Activated naive CD8-positive, alpha-beta T cell treated with anti-CD3 and anti-CD28 coated beads, Interleukin-2, amount 10 ng/mL, durations not matched to agents 7 days and 5 days (primary cell): ENCODE results near the gene SPRR4. TPM values are rescaled to one million over a fixed set of nuclear protein-coding genes. Genes with fewer than 3 reads are reported as not detected.
"Not testable (repeated sequence)": the region's sequence is repeated elsewhere in the genome, so short reads cannot be mapped to it uniquely, and the experiment has no call there.

Experiments
- ATAC-seq: fragments of 150-1000 bp; cut with Tn5 transposase; one replicate; pipeline ENCODE4 v1.10.0; 2021; ENCODE audit warnings: low read depth, moderate library complexity
- POLR2A ChIA-PET: fragments of 350-600 bp; sonication (Branson Sonifier 250); formaldehyde crosslinking; loops from one replicate; lab custom pipeline; 2021; ENCODE audit warnings: antibody characterized with exemption; lab: Charles Lee
- DNase-seq: peaks from one replicate; pipeline ENCODE4 v3.0.0; 2021
- H3K27ac Mint-ChIP-seq: one replicate; pipeline ENCODE4 v1.8.0; 2022; ENCODE audit warnings: mild to moderate bottlenecking, mixed read lengths
- H3K27me3 Mint-ChIP-seq: one replicate; pipeline ENCODE4 v1.8.0; 2022; ENCODE audit warnings: mild to moderate bottlenecking, moderate library complexity, mixed read lengths
- H3K36me3 Mint-ChIP-seq: one replicate; pipeline ENCODE4 v1.8.0; 2021; ENCODE audit warnings: mild to moderate bottlenecking, mixed read lengths
- H3K4me1 Mint-ChIP-seq: one replicate; pipeline ENCODE4 v1.8.0; 2021; ENCODE audit warnings: mixed read lengths
- H3K4me3 Mint-ChIP-seq: one replicate; pipeline ENCODE4 v1.8.0; 2022; ENCODE audit warnings: mild to moderate bottlenecking, moderate library complexity, mixed read lengths
- H3K9me3 Mint-ChIP-seq: one replicate; pipeline ENCODE4 v1.8.0; 2021; ENCODE audit warnings: mixed read lengths
- total RNA-seq, 2 experiments: library from RNA; stranded (reverse); gene quantifications; one replicate each; pipeline ENCODE4 v1.2.3, GENCODE V29; 2021

SPRR4 gene
- total RNA-seq, 2 experiments from 2014 or later: not detected

DNA sequence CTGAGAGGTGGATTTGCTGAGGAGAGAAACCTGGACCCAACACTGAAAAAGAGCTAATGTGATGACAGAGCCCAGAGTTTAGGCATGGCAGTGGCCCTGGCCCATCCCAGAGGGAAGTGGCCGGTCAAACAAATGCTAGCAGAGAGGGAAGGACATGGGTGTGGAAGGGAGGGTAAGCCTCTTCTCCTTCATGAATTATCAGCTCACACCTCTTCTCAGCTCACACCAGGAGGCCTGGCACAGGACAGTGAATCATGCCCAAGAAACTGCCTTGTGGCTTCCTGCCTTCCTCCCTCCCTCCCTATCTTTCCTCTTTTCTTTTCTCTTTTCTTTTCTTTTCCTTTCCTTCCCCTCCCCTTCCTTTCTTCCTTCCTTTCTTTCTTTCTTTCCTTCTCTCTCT is 29.8 kb downstream of the SPRR4 start:
- H3K9me3 Mint-ChIP-seq: peaks cover 1% of the 10 kb centered on the region
- H3K4me1 Mint-ChIP-seq: no peaks in the 10 kb centered on the region
- POLR2A ChIA-PET: no interaction called here
- H3K27ac Mint-ChIP-seq: no peak overlapping the region
- ATAC-seq (no peak), DNase-seq (no peak)
- H3K27me3 Mint-ChIP-seq: peaks cover 6% of the 10 kb centered on the region
- H3K36me3 Mint-ChIP-seq: no peaks in the 10 kb centered on the region
- no peak overlapping the region for H3K4me3 Mint-ChIP-seq

DNA sequence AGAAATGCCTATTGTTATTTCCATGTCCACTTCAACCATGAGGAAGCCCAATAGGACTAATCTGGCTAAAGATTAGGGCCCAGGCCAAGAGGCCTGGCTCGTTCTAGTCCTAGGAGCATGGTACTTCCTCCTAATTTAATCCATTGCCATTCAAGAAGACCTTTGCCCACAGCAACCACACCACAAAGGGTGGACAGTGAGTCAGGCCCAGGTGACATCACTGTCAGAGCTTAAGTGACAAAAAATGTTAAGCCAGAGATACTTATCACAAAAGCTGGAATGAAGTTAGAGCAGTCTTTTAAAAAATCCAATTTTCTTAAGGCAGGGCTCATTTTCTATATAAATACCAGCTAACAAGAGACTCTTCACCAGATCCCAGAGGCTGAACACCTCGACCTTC is 30.9 kb downstream of the SPRR4 start, which contains the start of gene SPRR3:
TSS of gene SPRR3 (plus strand) at position 368 of the 400 bp plus-strand sequence. CDS start 1,272 bp downstream, outside the sequence.
- no peaks in the 10 kb centered on the region for H3K36me3 Mint-ChIP-seq
- H3K4me3 Mint-ChIP-seq: no peak within 1 kb of the TSS
- no peak within 1 kb of the TSS for H3K27ac Mint-ChIP-seq
- H3K4me1 Mint-ChIP-seq: no peaks in the 10 kb centered on the region
- POLR2A ChIA-PET: no interaction called here
- no peak for DNase-seq
- no peak for ATAC-seq
- peaks cover 6% of the 10 kb centered on the region for H3K27me3 Mint-ChIP-seq
- H3K9me3 Mint-ChIP-seq: peaks cover 1% of the 10 kb centered on the region

DNA sequence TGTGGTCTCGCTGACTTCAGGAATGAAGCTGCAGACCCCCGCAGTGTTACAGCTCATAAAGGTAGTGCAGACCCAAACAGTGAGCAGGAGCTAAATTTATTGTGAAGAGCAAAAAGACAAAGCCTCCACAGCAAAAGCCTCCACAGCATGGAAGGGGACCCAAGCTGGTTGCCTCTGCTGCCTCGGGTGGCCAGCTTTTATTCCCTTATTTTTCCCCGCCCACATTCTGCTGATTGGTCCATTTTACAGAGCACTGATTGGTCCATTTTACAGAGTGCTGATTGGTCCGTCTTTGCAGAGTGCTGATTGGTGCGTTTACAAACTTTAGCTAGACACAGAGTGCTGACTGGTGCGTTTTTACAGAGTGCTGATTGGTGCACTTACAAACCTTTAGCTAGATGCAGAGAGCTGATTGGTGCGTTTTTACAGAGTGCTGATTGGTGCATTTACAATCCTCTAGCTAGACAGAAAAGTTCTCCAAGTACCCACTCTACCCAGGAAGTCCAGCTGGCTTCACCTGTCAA is 40.8 kb downstream of the SPRR4 start:
- DNase-seq, H3K4me3 Mint-ChIP-seq, H3K9me3 Mint-ChIP-seq, H3K27ac Mint-ChIP-seq, H3K4me1 Mint-ChIP-seq, H3K36me3 Mint-ChIP-seq, ATAC-seq, H3K27me3 Mint-ChIP-seq, POLR2A ChIA-PET: not testable (repeated sequence)

DNA sequence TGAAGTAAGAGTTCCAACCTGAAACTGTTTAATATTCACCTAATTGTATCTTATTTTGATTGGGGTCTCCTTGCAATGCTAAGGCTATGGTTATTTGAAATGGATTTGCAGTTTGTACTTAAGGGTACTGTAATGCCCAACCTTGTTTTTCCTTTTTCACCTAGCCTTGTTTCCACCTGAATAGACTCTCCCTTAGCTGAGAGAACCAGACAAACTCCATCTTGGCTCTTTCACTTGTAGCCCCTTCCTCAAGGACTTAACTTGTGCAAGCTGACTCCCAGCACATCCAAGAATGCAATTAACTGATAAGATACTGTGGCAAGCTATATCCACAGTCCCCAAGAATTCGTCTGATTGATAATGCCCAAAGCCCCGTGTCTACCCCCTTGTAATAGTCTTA is 51.4 kb downstream of the SPRR4 start:
- ATAC-seq, DNase-seq, H3K36me3 Mint-ChIP-seq, H3K4me3 Mint-ChIP-seq, POLR2A ChIA-PET, H3K9me3 Mint-ChIP-seq, H3K27ac Mint-ChIP-seq, H3K4me1 Mint-ChIP-seq: not testable (repeated sequence)
- H3K27me3 Mint-ChIP-seq: peaks cover 21% of the 10 kb centered on the region

Other genes starting within 250 kb of the SPRR4 start
- not detected for gene KPRP, start 212.6 kb upstream of the SPRR4 start, total RNA-seq
- not detected for gene LCE1F, start 195.5 kb upstream of the SPRR4 start, total RNA-seq
- not detected for gene LCE1E, start 184.4 kb upstream of the SPRR4 start, total RNA-seq
- not detected for gene LCE1D, start 173.9 kb upstream of the SPRR4 start, total RNA-seq
- gene LCE1C, start 164.0 kb upstream of the SPRR4 start, total RNA-seq: not detected
- not detected for gene LCE1B, start 158.7 kb upstream of the SPRR4 start, total RNA-seq
- gene LCE1A, start 143.2 kb upstream of the SPRR4 start, total RNA-seq: not detected
- not detected for gene LCE6A, start 127.8 kb upstream of the SPRR4 start, total RNA-seq
- not detected for gene LCE7A, start 110.7 kb upstream of the SPRR4 start, total RNA-seq
- gene SMCP, start 92.3 kb upstream of the SPRR4 start, total RNA-seq: not detected
- gene IVL, start 62.1 kb upstream of the SPRR4 start, total RNA-seq: not detected
- gene SPRR5, start 23.4 kb upstream of the SPRR4 start, total RNA-seq: not detected
- gene SPRR1A, start 13.4 kb downstream of the SPRR4 start, total RNA-seq: not detected
- not detected for gene SPRR3, start 31.1 kb downstream of the SPRR4 start, total RNA-seq
- not detected for gene SPRR1B, start 60.6 kb downstream of the SPRR4 start, total RNA-seq
- not detected for gene SPRR2D, start 70.5 kb downstream of the SPRR4 start, total RNA-seq
- gene SPRR2A, start 86.9 kb downstream of the SPRR4 start, total RNA-seq: not detected
- gene SPRR2B, start 101.0 kb downstream of the SPRR4 start, total RNA-seq: not detected
- not detected for gene SPRR2E, start 123.9 kb downstream of the SPRR4 start, total RNA-seq
- gene SPRR2F, start 142.9 kb downstream of the SPRR4 start, total RNA-seq: not detected
- gene SPRR2G, start 180.2 kb downstream of the SPRR4 start, total RNA-seq: not detected
- gene LELP1, start 232.8 kb downstream of the SPRR4 start, total RNA-seq: not detected
- gene PRR9, start 246.9 kb downstream of the SPRR4 start, total RNA-seq: not detected